Transverse colon (tissue), 4 donors: Measurements from ENCODE around the gene DPEP3. TPM values are rescaled to one million over a fixed set of nuclear protein-coding genes. Genes with fewer than 3 reads are reported as not detected.
"Not testable (repeated sequence)": the region's sequence is repeated elsewhere in the genome, so short reads cannot be mapped to it uniquely, and the experiment has no call there.

ENCODE experiments used
- DNase-seq: peaks from one replicate; pipeline ENCODE4 v3.0.0-alpha.2; 2019
- H3K27ac ChIP-seq, 4 donors: fragments of 200-600 bp; sonication (generic); 2 replicates each; pipeline ENCODE4 v1.5.1; 2016 to 2018; ENCODE audit warnings: inconsistent platforms in 4 of 4
- H3K27me3 ChIP-seq: fragments of 200-600 bp; sonication (generic); 2 replicates; pipeline ENCODE4 v1.5.1; 2017; ENCODE audit warnings: inconsistent platforms
- H3K36me3 ChIP-seq, 4 donors: fragments of 200-600 bp; sonication (generic); 2 replicates each; pipeline ENCODE4 v1.5.1; 2017 to 2019; ENCODE audit warnings: inconsistent platforms in 4 of 4
- H3K4me1 ChIP-seq, 4 donors: fragments of 200-600 bp; sonication (generic); 2 replicates each; pipeline ENCODE4 v1.5.1; 2017 to 2020; ENCODE audit warnings: inconsistent platforms in 4 of 4
- H3K4me3 ChIP-seq, 4 donors: fragments of 200-600 bp; sonication (generic); 1 replicate in 1 of 4; 2 replicates in 3 of 4; pipeline versions ENCODE4 v1.5.1 to v1.6.1; 2017 to 2019; ENCODE audit warnings: inconsistent platforms in 4 of 4
- H3K9me3 ChIP-seq, 2 donors: fragments of 200-600 bp; sonication (generic); 2 replicates each; pipeline ENCODE4 v1.5.1; 2017 to 2019; ENCODE audit warnings: inconsistent platforms in 2 of 2
- CTCF ChIP-seq, 5 experiments: fragments of 200-600 bp in 3 of 5; fragments of 450-650 bp in 2 of 5; sonication (generic) in 3 of 5; IDR thresholded peaks; 1 replicate in 2 of 5; 2 replicates in 3 of 5; pipeline ENCODE4 v1.5.1; 2016 to 2017; ENCODE audit warnings: antibody characterized with exemption in 5 of 5, inconsistent platforms in 3 of 5, mild to moderate bottlenecking in 2 of 5, moderate library complexity in 1 of 5
- EP300 ChIP-seq: sonication (generic); formaldehyde crosslinking; IDR thresholded peaks from one replicate; pipeline ENCODE4 v1.6.1; 2017; ENCODE audit warnings: antibody characterized with exemption, low read depth
- POLR2A ChIP-seq: fragments of 450-650 bp; IDR thresholded peaks from one replicate; pipeline ENCODE4 v1.6.1; 2016; ENCODE audit warnings: antibody characterized with exemption, mild to moderate bottlenecking, moderate library complexity
- POLR2AphosphoS5 ChIP-seq, 3 donors: sonication (generic); formaldehyde crosslinking; IDR thresholded peaks; one replicate each; pipeline ENCODE4 v1.6.1; 2016; ENCODE audit warnings: antibody characterized with exemption in 3 of 3
- WGBS, 2 donors: methylation state at CpG; one replicate each; pipeline ENCODE4 v1.1.5; 2018; ENCODE audit warnings: low coverage in 1 of 2; 5-methylcytosine and 5-hydroxymethylcytosine counted together
- in situ Hi-C, 4 donors: fragments of 200-750 bp; cut with MboI; loops; one replicate each; pipeline versions ENCODE4 v1.15.0 to v1.15.1; 2017; ENCODE audit warnings: low sequenced_read_pairs in 3 of 4, low pct_ligation_motif_present in 1 of 4, low pct_unique_long_range_greater_than_20kb in 1 of 4
- intact Hi-C: fragments of 100-400 bp; cut with DNase I; formaldehyde crosslinking; loops from one replicate; pipeline ENCODE4 v1.15.1; 2023; ENCODE audit warnings: low total_unique reads
- total RNA-seq, 4 donors: library from RNA; depleted of rRNA; stranded (reverse); fragments of >200 nt; gene quantifications; one replicate each; pipeline ENCODE4 v1.1.0, GENCODE V29; 2016

Gene DPEP3
- total RNA-seq, 4 donors from 2014 or later = not detected

- peak overlapping the region; percentile 61 to 69 (median 66) for H3K27ac ChIP-seq
- intact Hi-C loops (no loop called here), in situ Hi-C loops (loop anchor here in 1 of 4 donors (10.0 kb wide), 1 partner anchor 45 kb away; no protein-coding TSS in a partner anchor)
- H3K9me3 ChIP-seq = no peaks in the 10 kb centered on the region
- no peaks in the 10 kb centered on the region for H3K27me3 ChIP-seq
- TF ChIP-seq POLR2A = no peak
- TF ChIP-seq EP300 = no peak
- no peak for TF ChIP-seq POLR2AphosphoS5 (IDR thresholded peaks at IDR 0.05)
- TF ChIP-seq CTCF (IDR thresholded peaks at IDR 0.05) = no peak
- no peaks in the 10 kb centered on the region for H3K36me3 ChIP-seq
- no peak overlapping the region for H3K4me3 ChIP-seq
- H3K4me1 ChIP-seq = peaks cover 0 to 11% (median 0%) of the 10 kb centered on the region in 4 donors
- DNase-seq = no peak
- 66% methylated on average over 2 of the region's 2 CpGs; no CpG with 5 or more reads in 1 of the 2 donors for WGBS, 2 donors
Observed at GRCh38 chr16:67999985-68000384, 19.7 kb upstream of the DPEP3 start.

DNA sequence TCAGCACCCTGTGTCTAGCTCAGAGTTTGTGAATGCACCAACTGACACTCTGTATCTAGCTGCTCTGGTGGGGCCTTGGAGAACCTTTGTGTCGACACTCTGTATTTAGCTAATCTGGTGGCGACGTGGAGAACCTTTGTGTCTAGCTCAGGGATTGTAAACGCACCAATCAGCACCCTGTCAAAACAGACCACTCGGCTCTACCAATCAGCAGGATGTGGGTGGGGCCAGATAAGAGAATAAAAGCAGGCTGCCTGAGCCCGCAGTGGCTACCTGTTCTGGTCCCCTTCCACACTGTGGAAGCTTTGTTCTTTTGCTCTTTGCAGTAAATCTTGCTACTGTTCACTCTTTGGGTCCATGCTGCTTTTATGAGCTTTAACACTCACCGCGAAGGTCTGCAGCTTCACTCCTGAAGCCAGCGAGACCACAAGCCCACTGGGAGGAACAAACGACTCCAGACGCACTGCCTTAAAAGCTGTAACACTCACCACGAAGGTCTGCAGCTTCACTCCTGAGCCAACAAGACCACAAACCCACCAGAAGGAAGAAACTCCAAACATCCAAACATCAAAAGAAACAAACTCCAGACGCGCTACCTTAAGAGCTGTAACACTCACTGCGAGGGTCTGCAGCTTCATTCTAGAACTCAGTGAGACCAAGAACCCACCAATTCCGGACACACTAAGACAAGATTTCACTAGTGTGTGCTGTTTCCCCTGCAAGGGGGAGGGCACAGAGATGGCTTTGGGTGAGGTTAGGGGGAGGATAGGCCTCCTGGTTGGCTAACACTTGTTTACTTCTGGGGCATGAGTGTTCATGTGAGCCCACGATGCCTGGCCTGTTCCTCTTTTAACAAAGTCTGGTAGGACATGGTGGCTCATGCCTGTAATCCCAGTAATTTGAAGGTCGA, 18.7 kb upstream of the DPEP3 start, which contains the start of gene DPEP2:
Gene DPEP2 (minus strand): TSS at position 706 of the 910 bp plus-strand sequence. CDS start 6,272 bp downstream, outside the sequence.
- peak within 1 kb of the TSS in 1 of 4 donors; percentile 32 for H3K4me3 ChIP-seq
- peak; percentile 33 for DNase-seq

DNA sequence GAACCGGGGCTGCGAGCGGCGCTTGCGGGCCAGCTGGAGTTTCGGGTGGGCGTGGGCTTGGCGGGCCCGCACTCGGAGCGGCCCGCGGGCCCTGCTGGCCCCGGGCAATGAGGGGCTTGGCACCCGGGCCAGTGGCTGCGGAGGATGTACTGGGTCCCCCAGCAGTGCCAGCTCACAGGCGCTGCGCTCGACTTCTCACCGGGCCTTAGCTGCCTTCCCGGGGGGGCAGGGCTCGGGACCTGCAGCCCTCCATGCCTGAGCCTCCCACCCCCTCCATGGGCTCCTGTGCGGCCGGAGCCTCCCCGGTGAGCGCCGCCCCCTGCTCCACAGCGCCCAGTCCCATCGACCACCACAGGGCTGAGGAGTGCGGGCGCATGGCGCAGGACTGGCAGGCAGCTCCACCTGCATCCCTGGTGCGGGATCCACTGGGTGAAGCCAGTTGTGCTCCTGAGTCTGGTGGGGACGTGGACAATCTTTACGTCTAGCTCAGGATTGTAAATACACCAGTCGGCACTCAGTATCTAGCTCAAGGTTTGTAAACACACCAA, 18.0 kb upstream of the DPEP3 start:
- H3K36me3 ChIP-seq, intact Hi-C loops, H3K4me3 ChIP-seq, H3K27me3 ChIP-seq, H3K9me3 ChIP-seq, DNase-seq: not testable (repeated sequence)
- WGBS, 2 donors = 94% methylated on average over 24 of the region's 36 CpGs; no CpG with 5 or more reads in 1 of the 2 donors
- peaks cover 5 to 15% (median 6%) of the 10 kb centered on the region in 4 donors for H3K4me1 ChIP-seq
- in situ Hi-C loops = loop anchor here in 1 of 4 donors (10.0 kb wide), 1 partner anchor 46 kb away; no protein-coding TSS in a partner anchor
- H3K27ac ChIP-seq = peak overlapping the region in 1 of 4 donors; percentile 67

More for the DNA sequence above, 18.7 kb upstream of the DPEP3 start, which contains the start of gene DPEP2:
- H3K9me3 ChIP-seq, H3K36me3 ChIP-seq, H3K27me3 ChIP-seq, H3K4me1 ChIP-seq, intact Hi-C loops: not testable (repeated sequence)
- WGBS, 2 donors = 8 to 68% methylated on average over 2 to 18 of the region's 18 CpGs
- H3K27ac ChIP-seq = peak within 1 kb of the TSS; percentile 61 to 69 (median 66)
- in situ Hi-C loops = loop anchor here in 1 of 4 donors (10.0 kb wide), 1 partner anchor 46 kb away; no protein-coding TSS in a partner anchor
- peak; percentile 50 for TF ChIP-seq POLR2A
- TF ChIP-seq POLR2AphosphoS5 (IDR thresholded peaks at IDR 0.05) = peak in 2 of 3 donors; percentile 22 to 55

DNA sequence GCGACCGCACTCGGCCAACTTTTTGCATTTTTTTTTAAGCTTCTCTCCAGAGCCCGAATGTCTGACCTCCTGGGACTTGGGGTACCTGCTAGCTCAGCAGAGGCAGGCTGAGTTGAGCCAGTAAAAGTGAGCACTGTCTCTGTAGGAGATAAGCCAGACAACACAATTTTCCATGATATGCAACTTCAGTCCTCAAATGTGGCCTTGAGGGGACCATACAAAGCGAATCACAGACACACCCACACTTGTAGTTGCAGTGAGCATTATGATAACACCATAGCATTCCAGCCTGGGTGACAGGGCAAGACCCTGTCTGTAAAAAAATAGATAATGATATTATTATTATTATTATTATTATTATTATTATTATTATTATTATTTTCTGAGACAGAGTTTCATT, 16.4 kb upstream of the DPEP3 start:
- Histone ChIP-seq H3K4me3 (no peak overlapping the region), H3K27ac (no peak overlapping the region), H3K9me3 (no peaks in the 10 kb centered on the region), H3K36me3 (no peaks in the 10 kb centered on the region), H3K27me3 (no peaks in the 10 kb centered on the region), H3K4me1 (peaks cover 5 to 21% (median 8%) of the 10 kb centered on the region in 4 donors)
- 67 to 92% methylated on average over 1 to 5 of the region's 5 CpGs for WGBS, 2 donors
- TF ChIP-seq POLR2AphosphoS5 (IDR thresholded peaks at IDR 0.05) = no peak
- no peak for TF ChIP-seq EP300
- no peak for TF ChIP-seq CTCF (IDR thresholded peaks at IDR 0.05)
- no peak for TF ChIP-seq POLR2A
- intact Hi-C loops (no loop called here), in situ Hi-C loops (loop anchor here in 1 of 4 donors (10.0 kb wide), 1 partner anchor 48 kb away; no protein-coding TSS in a partner anchor)
- no peak for DNase-seq

DNA sequence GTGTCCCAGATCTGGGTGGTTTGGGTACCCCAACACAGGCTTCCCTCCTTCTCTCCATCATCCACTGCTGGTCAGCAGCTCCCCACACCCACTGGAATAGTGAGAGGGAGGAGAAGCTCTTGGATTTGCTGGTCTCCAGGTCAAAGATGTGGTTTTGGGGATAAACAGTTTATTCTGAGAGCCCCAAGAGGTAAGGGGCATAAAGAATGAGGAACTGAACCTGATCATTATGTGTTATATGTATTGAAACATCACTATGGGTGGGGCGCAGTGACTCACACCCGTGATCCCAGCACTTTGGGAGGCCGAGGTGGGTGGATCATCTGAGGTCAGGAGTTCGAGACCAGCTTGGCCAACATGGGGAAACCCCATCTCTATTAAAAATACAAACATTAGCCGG, 15.1 kb upstream of the DPEP3 start:
- Histone ChIP-seq H3K36me3 (no peaks in the 10 kb centered on the region), H3K9me3 (no peaks in the 10 kb centered on the region), H3K4me1 (peaks cover 5 to 17% (median 8%) of the 10 kb centered on the region in 4 donors), H3K27me3 (no peaks in the 10 kb centered on the region), H3K27ac (no peak overlapping the region), H3K4me3 (no peak overlapping the region)
- intact Hi-C loops = no loop called here
- 52% methylated on average over 5 of the region's 5 CpGs; no CpG with 5 or more reads in 1 of the 2 donors for WGBS, 2 donors
- in situ Hi-C loops = loop anchor here in 1 of 4 donors (10.0 kb wide), 1 partner anchor 49 kb away; no protein-coding TSS in a partner anchor
- no peak for TF ChIP-seq EP300
- DNase-seq = no peak

- intact Hi-C loops, H3K36me3 ChIP-seq, H3K27me3 ChIP-seq, DNase-seq, H3K9me3 ChIP-seq: not testable (repeated sequence)
- peak overlapping the region; percentile 55 to 71 (median 62) for H3K27ac ChIP-seq
- H3K4me1 ChIP-seq = peaks cover 5 to 12% (median 8%) of the 10 kb centered on the region in 4 donors
- H3K4me3 ChIP-seq = peak overlapping the region in 1 of 4 donors; percentile 43
- 73% methylated on average over 5 of the region's 6 CpGs; no CpG with 5 or more reads in 1 of the 2 donors for WGBS, 2 donors
- in situ Hi-C loops = loop anchor here in 1 of 4 donors (10.0 kb wide), 1 partner anchor 51 kb away; no protein-coding TSS in a partner anchor
Observed at GRCh38 chr16:67994040-67994408, 13.7 kb upstream of the DPEP3 start.
